Keratinocyte (primary cell): ENCODE measurements around the gene RBP5.

Experiments
- EZH2 ChIP-seq: IDR thresholded peaks from one replicate; pipeline ENCODE4 v1.6.1; 2012; ENCODE audit warnings: inconsistent platforms, mild to moderate bottlenecking, low read length, moderate library complexity
- TF ChIP-seq, protein P1 (sequence below), 3 experiments: IDR thresholded peaks in 1 of 3; conservative IDR thresholded peaks in 1 of 3; optimal IDR thresholded peaks in 1 of 3; 2 replicates in 2 of 3; 3 replicates in 1 of 3; pipeline versions ENCODE3 to v1.5.1; 2011; ENCODE audit warnings: low read length in 3 of 3, mild to moderate bottlenecking in 3 of 3, moderate library complexity in 2 of 3, control low read depth in 1 of 3, inconsistent platforms in 1 of 3; ENCODE audit not compliant: insufficient read depth in 2 of 3; ENCODE audit errors: extremely low read depth in 1 of 3

DNA sequence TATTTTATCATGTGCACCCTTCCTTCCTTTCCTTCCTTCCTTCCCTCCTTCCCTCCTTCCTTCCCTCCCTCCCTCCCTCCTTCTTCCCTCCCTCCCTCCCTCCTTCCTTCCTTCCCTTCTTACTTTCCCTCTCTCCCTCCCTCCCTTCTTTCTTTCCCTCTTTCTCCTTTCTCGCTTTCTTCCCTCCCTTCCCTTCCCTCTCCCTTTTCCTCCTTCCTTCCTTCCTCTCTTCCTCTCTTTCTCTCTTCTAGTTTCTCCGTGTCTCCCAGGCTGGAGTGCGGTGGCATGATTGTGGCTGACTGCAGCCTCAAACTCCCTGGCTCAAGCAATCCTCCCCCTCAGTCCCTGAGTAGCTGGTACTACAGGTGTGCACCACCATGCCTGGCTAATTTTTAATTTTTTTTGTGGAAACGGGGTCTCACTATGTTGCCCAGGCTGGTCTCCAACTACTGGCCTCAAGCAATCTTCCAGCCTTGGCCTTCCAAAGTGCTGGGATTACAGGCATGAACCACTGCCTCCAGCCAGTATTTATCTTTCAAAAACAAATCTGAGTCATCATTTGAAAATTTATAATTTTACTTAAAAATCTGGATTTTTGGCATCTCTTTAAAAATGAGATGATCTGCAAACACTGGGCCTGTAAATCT is 27.5 kb downstream of the RBP5 start:
- TF ChIP-seq, protein P1, sequence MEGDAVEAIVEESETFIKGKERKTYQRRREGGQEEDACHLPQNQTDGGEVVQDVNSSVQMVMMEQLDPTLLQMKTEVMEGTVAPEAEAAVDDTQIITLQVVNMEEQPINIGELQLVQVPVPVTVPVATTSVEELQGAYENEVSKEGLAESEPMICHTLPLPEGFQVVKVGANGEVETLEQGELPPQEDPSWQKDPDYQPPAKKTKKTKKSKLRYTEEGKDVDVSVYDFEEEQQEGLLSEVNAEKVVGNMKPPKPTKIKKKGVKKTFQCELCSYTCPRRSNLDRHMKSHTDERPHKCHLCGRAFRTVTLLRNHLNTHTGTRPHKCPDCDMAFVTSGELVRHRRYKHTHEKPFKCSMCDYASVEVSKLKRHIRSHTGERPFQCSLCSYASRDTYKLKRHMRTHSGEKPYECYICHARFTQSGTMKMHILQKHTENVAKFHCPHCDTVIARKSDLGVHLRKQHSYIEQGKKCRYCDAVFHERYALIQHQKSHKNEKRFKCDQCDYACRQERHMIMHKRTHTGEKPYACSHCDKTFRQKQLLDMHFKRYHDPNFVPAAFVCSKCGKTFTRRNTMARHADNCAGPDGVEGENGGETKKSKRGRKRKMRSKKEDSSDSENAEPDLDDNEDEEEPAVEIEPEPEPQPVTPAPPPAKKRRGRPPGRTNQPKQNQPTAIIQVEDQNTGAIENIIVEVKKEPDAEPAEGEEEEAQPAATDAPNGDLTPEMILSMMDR (optimal IDR thresholded peaks at IDR 0.05 in 1 of 3, IDR thresholded peaks at IDR 0.05 in 1 of 3, conservative IDR thresholded peaks at IDR 0.05 in 1 of 3; ENCODE audit: extremely low read depth in 1 of 3, insufficient read depth in 2 of 3, low read length in 3 of 3): no peak
- TF ChIP-seq EZH2: no peak
